ENCODE measurements around the gene SERINC3. TPM values are rescaled to one million over a fixed set of nuclear protein-coding genes. Genes with fewer than 3 reads are reported as not detected.

Gene SERINC3
- total and polyA plus RNA-seq, 10 of the 15 experiments (the other 5 are each of a cell fraction or from before 2014, with no cell fraction given): 24.5 to 96.8 (median 38.8) TPM

DNA sequence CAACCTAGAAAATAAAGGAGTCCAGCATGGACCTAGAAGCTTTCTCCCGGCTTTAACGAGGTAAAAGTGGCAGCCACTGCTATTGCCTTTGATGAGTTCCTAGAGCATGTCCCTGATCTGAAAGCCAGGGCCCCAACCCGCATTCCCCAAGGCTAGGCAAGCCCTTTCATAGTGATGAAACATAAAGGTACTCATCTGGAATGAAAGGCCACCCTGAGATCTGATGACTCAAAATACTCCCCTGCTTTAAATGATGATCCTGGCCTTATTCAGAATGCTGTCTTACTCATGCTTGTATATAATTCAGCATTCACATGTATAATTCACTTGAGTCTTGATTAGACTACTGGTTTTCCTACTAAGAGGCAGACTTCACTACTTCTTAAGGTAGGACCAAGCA, 24.9 kb downstream of the SERINC3 start (continued):
- TF ChIP-seq, protein P1, sequence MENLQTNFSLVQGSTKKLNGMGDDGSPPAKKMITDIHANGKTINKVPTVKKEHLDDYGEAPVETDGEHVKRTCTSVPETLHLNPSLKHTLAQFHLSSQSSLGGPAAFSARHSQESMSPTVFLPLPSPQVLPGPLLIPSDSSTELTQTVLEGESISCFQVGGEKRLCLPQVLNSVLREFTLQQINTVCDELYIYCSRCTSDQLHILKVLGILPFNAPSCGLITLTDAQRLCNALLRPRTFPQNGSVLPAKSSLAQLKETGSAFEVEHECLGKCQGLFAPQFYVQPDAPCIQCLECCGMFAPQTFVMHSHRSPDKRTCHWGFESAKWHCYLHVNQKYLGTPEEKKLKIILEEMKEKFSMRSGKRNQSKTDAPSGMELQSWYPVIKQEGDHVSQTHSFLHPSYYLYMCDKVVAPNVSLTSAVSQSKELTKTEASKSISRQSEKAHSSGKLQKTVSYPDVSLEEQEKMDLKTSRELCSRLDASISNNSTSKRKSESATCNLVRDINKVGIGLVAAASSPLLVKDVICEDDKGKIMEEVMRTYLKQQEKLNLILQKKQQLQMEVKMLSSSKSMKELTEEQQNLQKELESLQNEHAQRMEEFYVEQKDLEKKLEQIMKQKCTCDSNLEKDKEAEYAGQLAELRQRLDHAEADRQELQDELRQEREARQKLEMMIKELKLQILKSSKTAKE (IDR thresholded peaks at IDR 0.05; ENCODE audit: low read depth, poor library complexity, severe bottlenecking): no peak
- TF ChIP-seq IRF4 (IDR thresholded peaks at IDR 0.05; ENCODE audit: low read depth, low read length) (0 out of 2 replicates have a peak, but pooled peaks have one; percentile 40), RUNX3 (IDR thresholded peaks at IDR 0.05; ENCODE audit: low read length) (peak; percentile 64), NRF1 (conservative IDR thresholded peaks at IDR 0.05; ENCODE audit: low read depth, low read length) (no peak), NR2C1 (IDR thresholded peaks at IDR 0.05) (no peak), ZNF207 (IDR thresholded peaks at IDR 0.05; ENCODE audit: borderline replicate concordance) (no peak), SUZ12 (IDR thresholded peaks at IDR 0.05; ENCODE audit: unreplicated experiment) (no peak), FOS (IDR thresholded peaks at IDR 0.05; ENCODE audit: borderline replicate concordance, extremely low read depth, insufficient read length) (no peak), SRF (IDR thresholded peaks at IDR 0.05; ENCODE audit: low read depth in 2 of 2, low read length in 2 of 2) (no peak), JUNB (IDR thresholded peaks at IDR 0.05) (peak; percentile 76), NFIC (IDR thresholded peaks at IDR 0.05; ENCODE audit: low read depth, low read length) (peak; percentile 67; the same call in 1 of the 2 replicates), KDM1A (IDR thresholded peaks at IDR 0.05; ENCODE audit: borderline replicate concordance) (no peak)
- TF ChIP-seq, protein P2, sequence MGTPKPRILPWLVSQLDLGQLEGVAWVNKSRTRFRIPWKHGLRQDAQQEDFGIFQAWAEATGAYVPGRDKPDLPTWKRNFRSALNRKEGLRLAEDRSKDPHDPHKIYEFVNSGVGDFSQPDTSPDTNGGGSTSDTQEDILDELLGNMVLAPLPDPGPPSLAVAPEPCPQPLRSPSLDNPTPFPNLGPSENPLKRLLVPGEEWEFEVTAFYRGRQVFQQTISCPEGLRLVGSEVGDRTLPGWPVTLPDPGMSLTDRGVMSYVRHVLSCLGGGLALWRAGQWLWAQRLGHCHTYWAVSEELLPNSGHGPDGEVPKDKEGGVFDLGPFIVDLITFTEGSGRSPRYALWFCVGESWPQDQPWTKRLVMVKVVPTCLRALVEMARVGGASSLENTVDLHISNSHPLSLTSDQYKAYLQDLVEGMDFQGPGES (IDR thresholded peaks at IDR 0.05): no peak
- TF ChIP-seq, protein P3, sequence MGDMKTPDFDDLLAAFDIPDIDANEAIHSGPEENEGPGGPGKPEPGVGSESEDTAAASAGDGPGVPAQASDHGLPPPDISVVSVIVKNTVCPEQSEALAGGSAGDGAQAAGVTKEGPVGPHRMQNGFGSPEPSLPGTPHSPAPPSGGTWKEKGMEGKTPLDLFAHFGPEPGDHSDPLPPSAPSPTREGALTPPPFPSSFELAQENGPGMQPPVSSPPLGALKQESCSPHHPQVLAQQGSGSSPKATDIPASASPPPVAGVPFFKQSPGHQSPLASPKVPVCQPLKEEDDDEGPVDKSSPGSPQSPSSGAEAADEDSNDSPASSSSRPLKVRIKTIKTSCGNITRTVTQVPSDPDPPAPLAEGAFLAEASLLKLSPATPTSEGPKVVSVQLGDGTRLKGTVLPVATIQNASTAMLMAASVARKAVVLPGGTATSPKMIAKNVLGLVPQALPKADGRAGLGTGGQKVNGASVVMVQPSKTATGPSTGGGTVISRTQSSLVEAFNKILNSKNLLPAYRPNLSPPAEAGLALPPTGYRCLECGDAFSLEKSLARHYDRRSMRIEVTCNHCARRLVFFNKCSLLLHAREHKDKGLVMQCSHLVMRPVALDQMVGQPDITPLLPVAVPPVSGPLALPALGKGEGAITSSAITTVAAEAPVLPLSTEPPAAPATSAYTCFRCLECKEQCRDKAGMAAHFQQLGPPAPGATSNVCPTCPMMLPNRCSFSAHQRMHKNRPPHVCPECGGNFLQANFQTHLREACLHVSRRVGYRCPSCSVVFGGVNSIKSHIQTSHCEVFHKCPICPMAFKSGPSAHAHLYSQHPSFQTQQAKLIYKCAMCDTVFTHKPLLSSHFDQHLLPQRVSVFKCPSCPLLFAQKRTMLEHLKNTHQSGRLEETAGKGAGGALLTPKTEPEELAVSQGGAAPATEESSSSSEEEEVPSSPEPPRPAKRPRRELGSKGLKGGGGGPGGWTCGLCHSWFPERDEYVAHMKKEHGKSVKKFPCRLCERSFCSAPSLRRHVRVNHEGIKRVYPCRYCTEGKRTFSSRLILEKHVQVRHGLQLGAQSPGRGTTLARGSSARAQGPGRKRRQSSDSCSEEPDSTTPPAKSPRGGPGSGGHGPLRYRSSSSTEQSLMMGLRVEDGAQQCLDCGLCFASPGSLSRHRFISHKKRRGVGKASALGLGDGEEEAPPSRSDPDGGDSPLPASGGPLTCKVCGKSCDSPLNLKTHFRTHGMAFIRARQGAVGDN (IDR thresholded peaks at IDR 0.05): no peak
